GM19025 (cell line): Measurements from ENCODE around the gene NEDD8.

Experiments
- ATAC-seq: cut with Tn5 transposase; IDR thresholded peaks from one replicate; pipeline ENCODE4 v1.9.1; 2021; ENCODE audit warnings: mild to moderate bottlenecking, low read depth, moderate library complexity; ENCODE audit not compliant: unreplicated experiment

The NEDD8 gene

DNA sequence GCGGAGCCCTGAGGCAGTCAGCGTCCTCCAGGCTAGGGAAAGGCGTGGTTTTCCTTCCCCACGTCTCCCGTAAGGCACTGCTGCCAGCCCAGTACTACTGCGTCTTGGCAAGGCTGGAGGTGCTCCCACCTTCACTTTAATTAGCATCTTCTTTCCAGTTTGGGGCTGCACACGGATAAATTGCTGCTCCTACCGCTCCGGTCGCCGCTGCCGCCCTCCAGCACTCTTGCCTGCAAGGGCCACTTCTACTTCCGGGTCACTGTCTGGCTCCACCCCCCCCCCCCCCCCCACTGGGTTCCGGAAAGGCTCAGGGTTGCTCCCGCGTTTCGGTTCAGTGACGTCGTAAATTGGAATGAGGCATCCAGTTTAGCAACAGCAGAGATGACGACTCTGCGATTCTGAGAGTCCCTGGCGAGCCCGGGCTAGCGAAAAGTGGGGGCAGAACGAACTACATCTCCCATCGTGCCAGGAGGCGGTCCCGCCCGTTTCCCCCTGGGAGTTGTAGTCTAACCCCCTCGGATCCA lies at the start of gene NEDD8:
Gene NEDD8, minus strand, starts transcription at position 247 of the 524 bp plus-strand sequence. Its CDS starts 100 bp downstream, at position 147.
- ATAC-seq = peak; percentile 72

DNA sequence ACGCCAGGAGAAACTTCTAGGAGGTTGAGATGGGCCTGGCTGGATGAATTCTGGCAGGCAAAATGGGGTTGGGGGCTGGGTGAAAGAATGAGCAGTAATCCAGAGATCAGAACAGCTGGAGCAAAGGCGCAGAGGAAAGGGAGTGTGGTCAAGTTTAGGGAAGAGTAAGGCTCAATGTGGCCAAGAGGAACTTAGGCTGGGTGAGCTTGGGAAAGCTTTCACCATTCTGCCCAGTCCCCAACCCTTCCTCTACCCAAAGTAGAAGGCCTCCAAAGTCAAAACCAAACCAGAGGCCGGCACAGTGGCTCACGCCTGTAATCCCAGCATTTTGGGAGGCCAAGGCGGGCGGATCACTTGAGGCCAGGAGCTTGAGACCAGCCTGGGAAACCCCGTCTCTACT lies 49.5 kb upstream of the NEDD8 start:
- no peak for ATAC-seq

DNA sequence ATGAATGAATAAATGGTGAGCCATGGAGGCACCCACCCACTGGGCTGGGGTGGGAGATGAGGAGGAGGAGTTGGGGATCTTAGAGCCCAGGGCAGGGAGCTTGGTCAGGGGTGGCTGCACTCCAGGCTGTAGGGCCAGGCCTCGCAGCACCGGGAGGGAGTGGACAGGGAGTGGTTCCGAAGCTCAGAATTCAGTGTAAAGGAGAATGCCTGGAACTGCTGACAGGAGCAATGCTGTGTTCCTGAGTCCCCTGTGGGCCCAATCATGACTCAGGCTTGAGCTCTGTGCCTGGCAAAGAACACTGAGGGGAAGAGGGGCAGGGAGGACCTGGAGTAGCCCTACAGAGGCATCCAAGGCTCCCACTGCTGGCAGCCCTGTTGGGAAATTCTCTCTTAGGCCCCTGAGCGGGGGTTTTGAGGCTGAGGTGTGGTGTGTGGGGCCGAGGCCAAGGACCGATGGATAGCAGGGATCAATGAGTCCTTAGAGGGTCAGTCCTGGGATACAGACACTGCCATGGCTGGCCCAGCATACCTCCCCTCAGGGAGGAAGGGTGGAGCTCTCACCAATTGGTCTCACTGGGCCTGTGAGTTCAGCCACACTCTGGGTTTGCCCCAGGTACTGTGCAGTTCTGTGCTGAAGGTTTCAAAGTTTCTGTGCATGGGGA lies 48.8 kb upstream of the NEDD8 start:
- ATAC-seq = no peak

DNA sequence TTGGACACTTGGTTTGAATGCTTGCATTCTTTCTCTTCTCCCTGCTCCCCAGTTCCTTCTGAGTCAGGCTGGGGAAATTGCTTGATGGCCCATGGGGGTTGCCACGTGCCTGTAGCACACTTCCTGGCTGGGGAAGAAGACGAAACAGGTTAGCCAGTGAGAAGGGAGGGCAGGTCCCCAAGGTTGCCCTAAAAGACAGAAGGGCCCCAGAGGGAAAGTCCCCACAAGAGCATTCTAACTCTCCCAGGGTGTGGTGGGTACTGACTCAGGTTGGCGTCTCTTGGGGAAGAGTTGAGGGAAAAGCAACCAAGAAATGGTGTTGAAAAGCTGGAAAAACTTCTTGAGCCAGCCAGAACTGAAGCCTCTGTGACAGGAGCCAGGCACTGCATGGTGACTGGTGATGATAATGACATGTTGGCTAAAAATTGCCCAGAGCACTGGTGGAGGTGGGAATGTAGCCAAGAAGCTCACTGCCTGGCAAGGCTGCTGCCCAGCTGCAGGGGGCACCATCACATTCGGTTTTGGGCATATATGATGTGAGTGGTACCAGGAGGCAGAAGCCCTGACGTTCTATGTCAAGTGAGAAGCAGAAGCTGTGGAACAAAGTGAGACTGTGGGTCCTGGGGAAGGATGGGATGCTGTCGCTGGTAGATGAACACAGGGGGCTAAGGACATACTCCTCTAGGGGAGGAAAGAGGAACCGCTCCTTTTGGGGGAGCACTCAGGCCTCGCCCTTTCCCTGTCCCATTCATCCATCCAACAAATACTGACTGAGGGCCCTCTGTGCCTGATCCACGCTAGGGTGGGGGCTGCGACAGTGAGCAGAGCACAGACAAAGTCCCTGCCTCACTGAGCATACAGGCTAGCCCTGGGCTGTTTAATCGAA lies 47.4 kb upstream of the NEDD8 start:
- ATAC-seq = peak; percentile 77

DNA sequence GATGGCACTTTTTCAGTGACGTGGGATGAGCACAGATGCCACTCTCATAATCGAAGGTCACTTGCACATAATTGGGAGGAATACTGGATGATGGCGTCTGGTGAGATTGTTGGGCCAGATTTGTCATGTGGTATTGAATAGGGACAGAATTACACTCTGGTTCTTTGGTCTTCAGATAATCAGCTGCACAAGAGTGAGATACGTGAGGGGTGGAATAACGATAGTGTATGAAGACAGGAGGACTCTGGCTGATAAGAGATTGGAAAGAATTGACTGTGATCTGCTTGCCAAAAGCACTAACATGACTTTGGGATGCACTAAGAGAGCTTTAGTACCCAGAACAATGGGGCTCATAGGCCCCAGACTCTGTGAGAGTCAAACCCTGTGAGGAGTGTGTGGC lies 46.3 kb upstream of the NEDD8 start:
- ATAC-seq = no peak

DNA sequence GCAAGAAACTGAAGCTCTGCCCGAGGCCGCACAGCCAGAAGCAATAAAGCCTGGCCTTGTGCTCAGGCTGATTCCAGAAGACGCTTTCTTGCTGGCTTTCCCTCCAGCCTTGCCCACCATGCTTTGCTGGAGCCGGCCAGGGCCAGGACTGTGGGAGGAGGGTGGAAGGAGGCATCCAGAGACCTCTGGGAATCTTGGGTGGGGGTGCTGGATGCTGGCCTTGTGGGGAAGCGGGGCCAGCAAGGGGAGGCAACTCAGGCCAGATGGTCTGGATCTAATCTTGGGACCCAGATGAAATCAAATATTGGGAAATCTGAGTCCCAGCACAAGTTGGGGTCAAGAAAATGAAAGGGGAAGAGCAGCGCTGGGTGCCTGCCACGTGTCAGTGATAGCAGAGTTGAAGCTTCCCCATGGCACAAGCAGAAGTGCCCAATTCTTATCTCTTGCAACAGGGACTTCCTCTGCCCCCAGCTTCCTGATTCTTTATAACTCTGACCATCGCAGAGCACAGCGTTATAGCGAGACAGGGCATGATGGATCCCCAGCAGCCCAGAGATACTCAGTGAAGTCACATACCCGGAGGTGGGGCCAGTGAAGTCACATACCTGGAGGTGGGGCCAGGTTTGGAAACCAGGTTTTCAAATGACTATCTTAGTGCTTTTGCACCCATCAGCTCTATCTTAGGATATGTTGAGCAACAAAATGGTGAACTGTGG lies 45.6 kb upstream of the NEDD8 start:
- ATAC-seq = no peak

DNA sequence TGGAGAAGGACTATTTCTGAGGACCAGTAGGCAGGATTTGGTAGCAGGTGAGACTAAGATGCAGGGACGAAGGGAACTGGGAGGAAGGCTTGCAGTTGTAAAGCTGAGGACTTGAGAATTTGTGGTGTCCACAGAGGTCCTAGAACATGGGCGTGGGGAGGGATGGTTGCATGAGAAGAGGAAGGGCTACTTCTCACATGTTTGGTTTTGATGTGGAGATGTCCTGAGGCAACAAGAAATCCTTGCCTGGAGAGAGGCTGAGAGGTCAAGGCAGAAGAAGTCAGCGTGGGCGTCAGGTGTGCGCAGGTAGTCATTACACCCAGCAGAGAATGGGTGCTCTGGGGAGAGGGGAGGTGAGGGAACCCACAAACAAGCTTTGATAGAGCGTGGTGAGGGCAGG lies 44.9 kb upstream of the NEDD8 start:
- no peak for ATAC-seq

DNA sequence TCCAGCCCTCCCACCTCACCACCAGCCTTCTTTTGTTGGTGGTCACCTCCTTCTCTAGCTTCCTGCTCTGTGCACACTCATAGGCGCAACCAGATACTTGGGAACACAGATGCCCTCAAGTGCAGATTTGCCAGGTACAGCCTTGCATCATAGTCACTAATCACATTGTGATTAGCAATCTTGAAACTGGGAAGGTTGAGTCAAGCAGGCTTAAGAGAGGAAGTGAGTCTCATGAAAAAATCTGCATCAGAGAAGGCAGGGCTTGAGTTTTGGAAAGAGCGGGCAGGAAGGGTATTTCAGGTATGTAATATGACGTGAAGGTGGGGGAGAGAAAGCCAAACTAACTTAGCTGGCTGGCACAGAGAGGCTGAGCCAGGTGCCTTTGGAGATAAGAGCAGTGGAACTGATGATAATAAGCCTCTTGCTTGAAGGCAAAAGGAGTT lies 42.0 kb upstream of the NEDD8 start:
- peak; percentile 31 for ATAC-seq

DNA sequence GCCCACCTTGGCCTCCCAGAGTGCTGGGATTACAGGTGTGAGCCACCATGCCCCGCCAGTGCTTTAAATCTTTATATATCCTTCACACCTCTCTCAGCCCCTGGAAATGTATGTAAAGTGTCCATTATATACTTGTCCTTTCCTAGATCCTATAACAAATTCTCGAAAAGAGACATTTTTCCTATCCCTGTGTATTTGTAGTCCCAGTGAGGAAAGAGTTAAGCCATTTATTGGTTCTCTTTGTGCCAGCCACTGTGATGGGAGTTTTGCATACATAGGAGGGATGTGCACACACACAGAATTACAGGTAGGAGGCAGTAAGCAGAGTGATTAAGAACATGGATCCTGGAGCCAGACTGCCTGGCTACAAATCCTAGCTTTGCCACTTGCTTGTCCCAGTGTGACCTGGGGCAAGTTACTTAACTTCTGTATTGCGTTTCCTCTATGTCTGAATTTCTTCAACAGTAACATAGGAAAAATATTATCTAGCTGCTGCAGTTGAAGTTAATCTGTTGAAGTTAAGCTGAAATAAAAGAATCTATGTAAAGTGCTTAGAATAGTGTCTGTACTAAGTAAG lies 41.3 kb upstream of the NEDD8 start:
- ATAC-seq = no peak

DNA sequence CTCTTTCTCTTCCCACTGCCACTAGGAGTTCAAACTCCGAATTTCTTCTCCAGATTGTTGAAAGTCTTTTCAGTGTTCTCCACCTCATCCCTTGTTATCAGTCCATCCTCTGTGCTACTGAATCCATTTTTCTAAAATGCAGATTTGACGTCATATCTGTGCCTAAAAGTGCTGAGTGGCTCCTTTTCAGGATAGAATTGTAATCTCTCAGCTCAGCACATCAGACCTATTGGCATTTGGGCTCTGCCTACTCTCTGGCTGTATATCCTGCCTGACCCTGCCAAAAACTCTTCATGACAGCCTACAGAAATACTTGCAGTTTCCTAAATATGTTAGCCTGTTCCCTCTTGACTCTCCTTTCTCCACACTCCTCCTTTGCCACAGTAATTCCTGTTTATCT lies 40.3 kb upstream of the NEDD8 start:
- ATAC-seq = no peak

DNA sequence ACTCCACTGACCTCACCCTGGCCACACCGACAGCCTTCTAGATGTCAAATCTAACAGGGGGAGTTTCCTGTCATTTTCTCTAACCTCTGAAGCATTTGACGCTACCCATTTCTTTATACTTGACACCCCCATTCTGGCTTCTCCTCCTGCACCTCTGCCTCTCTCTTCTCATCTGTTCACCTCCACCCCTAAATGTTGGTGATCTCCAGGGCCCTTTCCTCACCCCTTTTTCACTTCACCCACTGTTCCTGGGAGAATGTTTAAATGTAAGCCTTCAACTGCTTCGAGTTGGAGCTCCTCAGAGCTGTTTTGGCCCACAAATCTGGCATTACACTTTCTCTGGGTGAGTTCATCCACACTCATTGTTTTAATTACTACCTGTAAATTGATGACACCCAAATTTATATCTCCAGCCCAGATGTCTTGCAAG lies 39.7 kb upstream of the NEDD8 start:
- ATAC-seq = no peak

DNA sequence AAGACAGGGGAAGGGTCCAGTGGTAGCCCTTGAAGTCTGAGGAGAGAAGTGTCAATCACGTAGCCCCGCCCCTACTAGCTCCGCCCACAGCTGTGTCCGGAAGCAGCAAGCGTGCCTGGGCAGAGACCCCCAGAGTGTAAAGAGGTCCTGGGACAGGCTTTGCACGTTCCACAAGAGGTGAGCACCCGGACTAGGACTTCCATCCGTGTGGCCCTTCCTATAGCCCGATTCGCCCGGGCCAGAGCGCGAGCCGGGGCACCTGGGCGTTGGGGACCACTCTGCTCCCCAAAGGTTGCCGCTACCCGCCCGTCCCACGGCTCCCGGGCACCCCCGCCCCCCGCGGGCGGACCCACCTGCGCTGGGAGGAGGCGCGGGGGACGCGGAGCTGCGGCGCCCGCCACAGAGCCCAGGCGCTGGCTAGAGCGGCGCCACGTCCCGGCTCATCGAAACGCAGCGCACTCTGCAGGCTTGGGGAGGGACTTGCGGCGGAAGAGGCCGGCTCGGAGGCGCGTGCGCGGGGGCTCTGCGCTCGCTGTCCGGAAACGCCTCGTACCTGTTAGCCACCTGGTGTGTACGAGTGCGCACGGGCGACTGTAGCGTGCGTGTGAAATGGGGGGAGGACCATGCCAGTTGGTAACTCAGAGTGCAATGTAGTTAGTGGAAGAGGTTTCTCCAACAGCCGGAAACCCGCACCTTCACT lies 39.1 kb upstream of the NEDD8 start, which contains the start of gene RABGGTA:
Gene RABGGTA, minus strand, starts transcription at position 464 of the 700 bp plus-strand sequence. CDS start 482 bp downstream, outside the sequence.
- ATAC-seq = peak; percentile 88

DNA sequence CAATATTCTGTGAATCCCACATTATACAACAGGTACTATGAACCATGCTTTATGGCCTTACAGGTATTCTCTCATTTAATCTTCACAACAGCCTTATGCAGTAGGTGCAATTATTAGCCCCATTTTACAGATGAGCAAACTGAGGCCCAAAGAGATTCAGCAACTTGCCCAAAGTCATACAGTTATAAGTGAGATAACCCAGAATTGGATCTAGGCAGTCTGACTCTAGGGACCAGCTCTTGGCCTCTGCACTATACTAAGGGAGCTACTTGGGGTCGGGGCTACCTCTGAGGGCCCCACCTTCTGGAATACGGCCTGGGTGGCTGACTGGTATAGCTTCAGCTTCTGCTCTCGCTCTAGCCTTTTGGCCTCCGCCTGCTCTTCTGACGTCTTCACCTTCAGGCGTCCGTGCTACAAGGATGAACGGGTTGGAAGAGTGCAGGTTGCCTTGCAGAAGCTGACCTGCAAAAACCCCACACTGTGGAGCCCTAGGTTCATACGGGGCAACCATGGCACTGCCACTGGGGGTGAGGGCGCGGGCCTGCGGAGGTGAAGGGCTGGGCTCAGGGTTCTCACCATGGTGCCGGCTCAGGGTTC lies 38.5 kb upstream of the NEDD8 start:
- no peak for ATAC-seq

DNA sequence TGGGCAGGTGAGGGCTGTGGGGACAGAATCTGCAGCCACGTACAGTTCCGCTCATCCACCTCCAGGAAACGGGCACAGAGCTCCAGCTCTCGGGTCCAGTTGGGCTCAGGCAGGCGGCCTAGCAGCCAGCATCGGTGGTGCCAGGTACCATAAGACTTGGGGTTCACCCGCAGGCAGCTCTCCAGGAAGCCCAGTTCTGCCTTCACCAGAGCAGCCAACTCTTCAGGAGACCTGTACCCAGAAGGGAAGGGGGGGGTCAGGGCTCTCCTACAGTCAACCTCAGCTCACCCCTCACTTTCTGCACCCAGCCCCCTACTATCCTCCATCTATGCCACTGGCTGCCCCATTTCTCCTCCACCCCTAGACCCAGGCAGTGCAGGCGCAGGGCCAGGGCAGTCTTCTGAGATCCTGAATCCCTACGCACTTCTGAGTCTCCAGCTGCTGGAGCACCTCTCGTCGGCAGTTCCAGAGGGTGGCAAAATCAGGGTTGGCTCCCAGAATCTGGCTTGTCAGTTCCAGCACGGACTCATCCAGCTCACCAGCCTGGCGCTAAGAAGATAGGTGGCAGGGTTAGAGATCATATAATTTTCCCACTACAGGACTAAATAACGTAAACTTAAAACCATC lies 37.9 kb upstream of the NEDD8 start:
- no peak for ATAC-seq

DNA sequence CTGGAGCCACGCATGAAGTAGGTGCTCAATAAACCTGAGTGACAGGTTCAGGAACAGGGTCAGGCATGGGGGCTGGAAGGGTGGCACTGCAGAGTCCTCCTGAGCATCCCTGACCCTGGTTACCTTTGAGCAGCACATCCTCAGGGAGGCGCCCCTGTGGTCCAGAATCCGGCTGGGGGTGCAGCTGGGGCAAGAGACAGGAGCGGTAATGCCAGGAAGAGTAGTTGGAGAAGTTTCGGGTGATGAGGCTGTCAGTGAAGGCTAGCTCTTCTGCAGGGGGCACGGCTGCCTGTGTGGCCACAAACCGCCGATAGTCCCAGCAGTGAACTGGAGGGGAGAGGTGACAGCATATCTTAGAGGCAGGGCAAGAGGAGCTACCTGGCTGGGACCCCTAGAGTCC lies 37.2 kb upstream of the NEDD8 start:
- no peak for ATAC-seq

DNA sequence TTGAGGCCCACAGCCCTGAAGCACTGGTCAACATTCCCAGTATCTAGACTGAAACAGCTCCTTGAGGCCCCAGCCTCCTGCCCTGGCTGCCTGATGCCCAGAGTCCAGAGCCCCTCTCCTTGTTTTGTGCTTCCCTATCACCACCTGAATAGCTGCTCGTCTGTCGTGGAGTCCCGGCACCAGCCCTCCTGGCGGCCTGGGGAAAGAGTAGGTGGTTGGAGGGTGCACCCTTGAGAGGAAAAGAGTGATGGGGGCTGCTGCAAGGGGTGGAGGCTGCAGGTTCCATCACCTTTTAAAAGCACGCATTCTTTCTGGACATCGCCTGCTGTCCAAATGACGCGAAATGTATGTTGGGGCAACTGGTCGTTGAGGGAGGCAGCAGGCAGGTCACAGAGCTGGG lies 36.1 kb upstream of the NEDD8 start:
- no peak for ATAC-seq

DNA sequence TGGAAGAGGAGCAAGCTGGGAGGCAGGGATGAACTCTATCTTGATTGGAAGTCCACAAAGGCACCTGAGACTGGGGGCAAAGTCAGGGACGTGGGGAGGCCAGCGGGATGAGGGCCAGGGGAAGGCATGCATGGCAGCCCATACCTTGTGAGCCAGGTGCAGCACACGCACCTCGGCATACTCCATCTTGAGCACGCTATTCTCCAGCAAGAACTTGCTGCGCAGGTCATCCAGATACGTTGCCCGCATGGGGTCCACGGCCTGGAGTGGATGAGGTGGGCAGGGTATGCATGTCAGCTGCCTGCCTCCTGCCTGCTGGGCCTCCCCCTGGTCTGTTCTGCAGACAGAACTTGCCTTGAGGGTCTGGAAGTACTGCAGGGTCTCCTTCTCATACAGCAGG lies 35.3 kb upstream of the NEDD8 start:
- no peak for ATAC-seq

DNA sequence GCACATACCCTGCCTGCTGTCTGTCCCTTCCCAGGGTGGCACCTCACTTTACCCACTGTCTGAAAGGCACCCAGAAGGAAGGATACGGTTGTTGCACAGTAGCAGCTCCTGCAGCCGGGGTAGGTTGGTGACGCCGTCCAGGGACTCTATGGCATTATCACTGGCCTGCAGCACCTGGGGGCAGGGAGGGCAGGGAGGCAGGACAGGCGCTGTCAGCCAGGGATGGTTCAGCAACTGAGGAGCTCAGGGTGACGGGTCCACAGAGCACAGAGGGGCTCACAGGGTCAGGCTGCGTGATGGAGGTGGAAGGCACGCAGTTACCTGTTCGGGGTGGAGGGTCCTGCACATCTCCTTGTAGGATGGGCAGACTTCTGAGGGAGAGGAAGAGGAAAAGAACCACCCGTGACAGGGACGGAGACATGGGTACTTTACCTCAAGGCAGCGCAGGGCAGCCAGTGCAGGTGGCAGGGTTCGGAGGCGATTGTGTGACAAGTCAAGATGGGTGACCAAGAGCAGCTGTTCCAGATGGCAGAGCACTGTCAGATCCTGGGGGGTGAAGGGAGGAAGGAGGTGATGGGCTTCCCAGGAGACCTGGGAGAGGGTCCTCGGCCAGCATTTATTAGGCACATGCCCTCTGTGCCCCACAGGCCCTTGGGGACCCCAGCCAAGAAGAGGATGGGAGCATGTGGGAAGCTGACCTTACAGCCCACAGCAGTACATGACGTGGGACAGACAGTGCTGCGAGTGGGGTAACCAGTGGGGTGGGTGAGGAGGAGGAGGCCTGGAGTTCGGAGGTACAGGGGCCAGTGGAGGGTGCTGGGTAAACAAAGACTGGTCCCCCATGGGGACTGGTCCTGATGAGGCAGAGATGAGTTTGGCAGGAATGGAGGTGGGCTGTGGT lies 34.4 kb upstream of the NEDD8 start:
- no peak for ATAC-seq
